Uterus (tissue), 4 donors: ENCODE measurements around the gene TBRG4. TPM values are rescaled to one million over a fixed set of nuclear protein-coding genes. Genes with fewer than 3 reads are reported as not detected.

Experiments
- DNase-seq, 2 donors: peaks; one replicate each; pipeline ENCODE4 v3.0.0-alpha.2; 2019 to 2020
- H3K27ac ChIP-seq, 2 donors: fragments of 200-600 bp; sonication (generic); 1 replicate in 1 of 2; 2 replicates in 1 of 2; pipeline ENCODE4 v1.5.1; 2016 to 2018
- H3K27me3 ChIP-seq, 2 donors: fragments of 200-600 bp; sonication (generic); one replicate each; pipeline ENCODE4 v1.5.1; 2018 to 2019; ENCODE audit warnings: control low read depth in 1 of 2
- H3K36me3 ChIP-seq, 2 donors: fragments of 200-600 bp; sonication (generic); one replicate each; pipeline ENCODE4 v1.5.1; 2019; ENCODE audit warnings: control low read depth in 1 of 2
- H3K4me1 ChIP-seq, 2 donors: fragments of 200-600 bp; sonication (generic); one replicate each; pipeline ENCODE4 v1.5.1; 2018 to 2019; ENCODE audit warnings: control low read depth in 1 of 2
- H3K4me3 ChIP-seq, 2 donors: fragments of 200-600 bp; sonication (generic); 1 replicate in 1 of 2; 2 replicates in 1 of 2; pipeline ENCODE4 v1.5.1; 2018 to 2019; ENCODE audit warnings: mild to moderate bottlenecking in 1 of 2
- H3K9me3 ChIP-seq, 2 donors: fragments of 200-600 bp; sonication (generic); one replicate each; pipeline ENCODE4 v1.5.1; 2019; ENCODE audit warnings: control low read depth in 1 of 2
- POLR2A ChIP-seq, 2 donors: fragments of 450-650 bp; IDR thresholded peaks; one replicate each; pipeline ENCODE4 v1.6.1; 2016; ENCODE audit warnings: antibody characterized with exemption in 2 of 2, mild to moderate bottlenecking in 1 of 2, moderate library complexity in 1 of 2
- intact Hi-C: fragments of 100-400 bp; cut with DNase I; formaldehyde crosslinking; loops from one replicate; pipeline ENCODE4 v1.15.1; 2023; ENCODE audit warnings: low total_unique reads
- total RNA-seq, 4 donors: library from RNA; depleted of rRNA in 3 of 4; stranded (reverse); fragments of >200 nt in 3 of 4; gene quantifications; one replicate each; pipeline versions ENCODE4 v1.1.0 to v1.2.4, GENCODE V29; 2014 to 2023
- TF ChIP-seq, protein P1 (sequence below), 4 experiments: fragments of 200-600 bp in 2 of 4; fragments of 450-650 bp in 2 of 4; sonication (generic) in 2 of 4; IDR thresholded peaks; one replicate each; pipeline ENCODE4 v1.5.1; 2016 to 2019; ENCODE audit warnings: antibody characterized with exemption in 4 of 4, mild to moderate bottlenecking in 2 of 4, moderate library complexity in 1 of 4
- donor health status: DM: yes; HTN: yes; CAD: no.

Gene TBRG4
- total RNA-seq, 4 donors from 2014 or later, result 7.4 to 51.2 (median 42.5) TPM

GRCh38 chr7:45065031-45065995 lies 46.2 kb downstream of the TBRG4 start:
- no peaks in the 10 kb centered on the region for H3K27me3 ChIP-seq
- no peak overlapping the region for H3K4me3 ChIP-seq
- no peak overlapping the region for H3K27ac ChIP-seq
- intact Hi-C loops, result no loop called here
- no peaks in the 10 kb centered on the region for H3K36me3 ChIP-seq
- no peak for TF ChIP-seq POLR2A (IDR thresholded peaks at IDR 0.05)
- TF ChIP-seq, protein P1, sequence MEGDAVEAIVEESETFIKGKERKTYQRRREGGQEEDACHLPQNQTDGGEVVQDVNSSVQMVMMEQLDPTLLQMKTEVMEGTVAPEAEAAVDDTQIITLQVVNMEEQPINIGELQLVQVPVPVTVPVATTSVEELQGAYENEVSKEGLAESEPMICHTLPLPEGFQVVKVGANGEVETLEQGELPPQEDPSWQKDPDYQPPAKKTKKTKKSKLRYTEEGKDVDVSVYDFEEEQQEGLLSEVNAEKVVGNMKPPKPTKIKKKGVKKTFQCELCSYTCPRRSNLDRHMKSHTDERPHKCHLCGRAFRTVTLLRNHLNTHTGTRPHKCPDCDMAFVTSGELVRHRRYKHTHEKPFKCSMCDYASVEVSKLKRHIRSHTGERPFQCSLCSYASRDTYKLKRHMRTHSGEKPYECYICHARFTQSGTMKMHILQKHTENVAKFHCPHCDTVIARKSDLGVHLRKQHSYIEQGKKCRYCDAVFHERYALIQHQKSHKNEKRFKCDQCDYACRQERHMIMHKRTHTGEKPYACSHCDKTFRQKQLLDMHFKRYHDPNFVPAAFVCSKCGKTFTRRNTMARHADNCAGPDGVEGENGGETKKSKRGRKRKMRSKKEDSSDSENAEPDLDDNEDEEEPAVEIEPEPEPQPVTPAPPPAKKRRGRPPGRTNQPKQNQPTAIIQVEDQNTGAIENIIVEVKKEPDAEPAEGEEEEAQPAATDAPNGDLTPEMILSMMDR (IDR thresholded peaks at IDR 0.05), result no peak
- no peak for DNase-seq
- no peaks in the 10 kb centered on the region for H3K4me1 ChIP-seq
- H3K9me3 ChIP-seq, result no peaks in the 10 kb centered on the region

DNA sequence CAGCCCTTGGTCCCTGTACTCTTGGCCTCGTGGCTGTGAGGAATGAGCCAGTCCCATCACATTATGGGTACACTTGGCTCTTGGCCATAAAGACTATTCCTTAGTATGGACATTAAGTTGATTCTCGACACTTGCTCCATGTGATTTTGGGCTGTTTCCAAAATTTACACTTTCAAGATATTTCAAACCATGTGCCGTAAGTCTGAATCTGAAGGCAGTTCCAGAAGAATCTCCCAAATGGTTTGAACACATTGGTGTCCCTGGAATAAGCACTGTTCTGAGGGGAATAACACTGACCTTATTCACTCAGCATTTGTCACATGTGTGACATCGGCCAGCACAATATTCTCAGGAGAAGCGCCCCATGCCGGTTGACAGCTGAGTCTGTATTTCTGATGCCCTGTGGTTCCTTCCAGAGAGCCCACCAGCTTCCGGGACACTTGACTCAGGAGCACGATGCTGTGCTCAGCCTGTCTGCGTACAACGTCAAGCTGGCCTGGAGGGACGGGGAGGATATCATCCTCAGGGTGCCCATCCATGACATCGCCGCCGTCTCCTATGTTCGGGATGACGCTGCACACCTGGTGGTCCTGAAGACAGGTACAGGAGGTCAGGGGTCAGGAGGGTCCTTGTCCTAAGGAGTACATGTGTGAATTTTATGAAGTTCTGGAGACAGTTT lies 47.3 kb downstream of the TBRG4 start:
- no peak overlapping the region for H3K27ac ChIP-seq
- no peak for DNase-seq
- H3K4me1 ChIP-seq, result no peaks in the 10 kb centered on the region
- intact Hi-C loops, result no loop called here
- no peaks in the 10 kb centered on the region for H3K27me3 ChIP-seq
- no peaks in the 10 kb centered on the region for H3K9me3 ChIP-seq
- H3K36me3 ChIP-seq, result no peaks in the 10 kb centered on the region
- no peak overlapping the region for H3K4me3 ChIP-seq
- TF ChIP-seq, protein P1 (IDR thresholded peaks at IDR 0.05), result no peak
- TF ChIP-seq POLR2A (IDR thresholded peaks at IDR 0.05), result no peak

- Histone ChIP-seq H3K27ac (no peak overlapping the region), H3K36me3 (no peaks in the 10 kb centered on the region), H3K4me1 (no peaks in the 10 kb centered on the region), H3K9me3 (no peaks in the 10 kb centered on the region), H3K27me3 (no peaks in the 10 kb centered on the region), H3K4me3 (no peak overlapping the region)
- DNase-seq, result no peak
- TF ChIP-seq, protein P1 (IDR thresholded peaks at IDR 0.05), result no peak
- no peak for TF ChIP-seq POLR2A (IDR thresholded peaks at IDR 0.05)
- intact Hi-C loops, result no loop called here
These were observed 49.6 kb downstream of the TBRG4 start for GRCh38 chr7:45061806-45062425.

- H3K36me3 ChIP-seq, result no peaks in the 10 kb centered on the region
- no peak overlapping the region for H3K27ac ChIP-seq
- H3K27me3 ChIP-seq, result no peaks in the 10 kb centered on the region
- no peak for TF ChIP-seq POLR2A (IDR thresholded peaks at IDR 0.05)
- TF ChIP-seq, protein P1 (IDR thresholded peaks at IDR 0.05), result no peak
- H3K9me3 ChIP-seq, result no peaks in the 10 kb centered on the region
- intact Hi-C loops, result no loop called here
- H3K4me3 ChIP-seq, result no peak overlapping the region
- DNase-seq, result no peak
- H3K4me1 ChIP-seq, result no peaks in the 10 kb centered on the region
These were observed 50.1 kb downstream of the TBRG4 start for GRCh38 chr7:45061352-45061751.
